Vagina (tissue), 2 donors: Measurements from ENCODE around the gene SPAG16. TPM values are rescaled to one million over a fixed set of nuclear protein-coding genes. Genes with fewer than 3 reads are reported as not detected.

Experiments used
- DNase-seq, 2 donors: peaks; one replicate each; pipeline ENCODE4 v3.0.0-alpha.2; 2017; ENCODE audit errors: extremely low spot score in 2 of 2
- H3K27ac ChIP-seq: fragments of 200-600 bp; sonication (generic); one replicate; pipeline ENCODE4 v1.5.1; 2019
- H3K27me3 ChIP-seq: fragments of 200-600 bp; sonication (generic); one replicate; pipeline ENCODE4 v1.5.1; 2019
- H3K36me3 ChIP-seq, 2 donors: fragments of 200-600 bp; sonication (generic); one replicate each; pipeline ENCODE4 v1.5.1; 2017 to 2019
- H3K4me1 ChIP-seq: fragments of 200-600 bp; sonication (generic); one replicate; pipeline ENCODE4 v1.5.1; 2019
- H3K4me3 ChIP-seq, 2 donors: fragments of 200-600 bp; sonication (generic); 1 replicate in 1 of 2; 2 replicates in 1 of 2; pipeline ENCODE4 v1.5.1; 2016 to 2019
- H3K9me3 ChIP-seq: fragments of 200-600 bp; sonication (generic); one replicate; pipeline ENCODE4 v1.5.1; 2019
- CTCF ChIP-seq, 3 experiments: fragments of 450-650 bp in 2 of 3; fragments of 200-600 bp in 1 of 3; sonication (generic) in 1 of 3; IDR thresholded peaks; one replicate each; pipeline ENCODE4 v1.5.1; 2017 to 2019; ENCODE audit warnings: antibody characterized with exemption in 3 of 3, mild to moderate bottlenecking in 2 of 3, moderate library complexity in 2 of 3
- POLR2A ChIP-seq, 2 donors: fragments of 450-650 bp; IDR thresholded peaks; one replicate each; pipeline ENCODE4 v1.6.1; 2017; ENCODE audit warnings: antibody characterized with exemption in 2 of 2, mild to moderate bottlenecking in 2 of 2, moderate library complexity in 2 of 2
- POLR2AphosphoS5 ChIP-seq, 2 donors: sonication (generic); formaldehyde crosslinking; IDR thresholded peaks; one replicate each; pipeline ENCODE4 v1.9.0; 2017; ENCODE audit warnings: antibody characterized with exemption in 2 of 2, mild to moderate bottlenecking in 2 of 2, low read depth in 1 of 2; ENCODE audit not compliant: insufficient read depth in 1 of 2
- intact Hi-C: fragments of 100-400 bp; cut with DNase I; formaldehyde crosslinking; loops from one replicate; pipeline ENCODE4 v1.15.1; 2023
- total RNA-seq: library from RNA; depleted of rRNA; stranded (reverse); fragments of >200 nt; gene quantifications from one replicate; pipeline ENCODE4 v1.2.3, GENCODE V29; 2016

Gene SPAG16
- total RNA-seq, 1 donor from 2014 or later = 30.2 TPM

- TF ChIP-seq POLR2AphosphoS5 (IDR thresholded peaks at IDR 0.05; ENCODE audit: insufficient read depth in 1 of 2, low read depth in 1 of 2) = no peak
- TF ChIP-seq CTCF (IDR thresholded peaks at IDR 0.05) = no peak
- no peak for TF ChIP-seq POLR2A (IDR thresholded peaks at IDR 0.05)
- no peaks in the 10 kb centered on the region for H3K36me3 ChIP-seq
- DNase-seq = no peak
- no peak overlapping the region for H3K4me3 ChIP-seq
- H3K27me3 ChIP-seq = no peaks in the 10 kb centered on the region
- H3K27ac ChIP-seq = no peak overlapping the region
- H3K9me3 ChIP-seq = no peaks in the 10 kb centered on the region
- intact Hi-C loops = no loop called here
- no peaks in the 10 kb centered on the region for H3K4me1 ChIP-seq
Observed at GRCh38 chr2:214242797-214243196, 958.5 kb downstream of the SPAG16 start.

- Histone ChIP-seq H3K9me3 (no peaks in the 10 kb centered on the region), H3K36me3 (no peaks in the 10 kb centered on the region), H3K27me3 (no peaks in the 10 kb centered on the region), H3K4me3 (no peak overlapping the region), H3K4me1 (no peaks in the 10 kb centered on the region), H3K27ac (no peak overlapping the region)
- DNase-seq = no peak
- no peak for TF ChIP-seq POLR2AphosphoS5 (IDR thresholded peaks at IDR 0.05; ENCODE audit: insufficient read depth in 1 of 2, low read depth in 1 of 2)
- no peak for TF ChIP-seq CTCF (IDR thresholded peaks at IDR 0.05)
- no peak for TF ChIP-seq POLR2A (IDR thresholded peaks at IDR 0.05)
- intact Hi-C loops = no loop called here
Observed at GRCh38 chr2:214244847-214245246, 960.6 kb downstream of the SPAG16 start.

- no peaks in the 10 kb centered on the region for H3K27me3 ChIP-seq
- no peaks in the 10 kb centered on the region for H3K4me1 ChIP-seq
- TF ChIP-seq POLR2AphosphoS5 (IDR thresholded peaks at IDR 0.05; ENCODE audit: insufficient read depth in 1 of 2, low read depth in 1 of 2) = no peak
- no peak for TF ChIP-seq CTCF (IDR thresholded peaks at IDR 0.05)
- TF ChIP-seq POLR2A (IDR thresholded peaks at IDR 0.05) = no peak
- intact Hi-C loops = no loop called here
- no peaks in the 10 kb centered on the region for H3K9me3 ChIP-seq
- H3K27ac ChIP-seq = no peak overlapping the region
- H3K36me3 ChIP-seq = no peaks in the 10 kb centered on the region
- no peak for DNase-seq
- H3K4me3 ChIP-seq = no peak overlapping the region
Observed at GRCh38 chr2:214246417-214246816, 962.2 kb downstream of the SPAG16 start.

GRCh38 chr2:214247531-214247930, 963.3 kb downstream of the SPAG16 start:
- Histone ChIP-seq H3K4me1 (no peaks in the 10 kb centered on the region), H3K36me3 (no peaks in the 10 kb centered on the region), H3K27ac (no peak overlapping the region), H3K9me3 (no peaks in the 10 kb centered on the region), H3K4me3 (no peak overlapping the region), H3K27me3 (no peaks in the 10 kb centered on the region)
- intact Hi-C loops = no loop called here
- TF ChIP-seq POLR2A (IDR thresholded peaks at IDR 0.05) (no peak), POLR2AphosphoS5 (IDR thresholded peaks at IDR 0.05; ENCODE audit: insufficient read depth in 1 of 2, low read depth in 1 of 2) (no peak), CTCF (IDR thresholded peaks at IDR 0.05) (no peak)
- DNase-seq = no peak

- intact Hi-C loops = no loop called here
- no peak for TF ChIP-seq POLR2A (IDR thresholded peaks at IDR 0.05)
- TF ChIP-seq CTCF (IDR thresholded peaks at IDR 0.05) = no peak
- no peak for TF ChIP-seq POLR2AphosphoS5 (IDR thresholded peaks at IDR 0.05; ENCODE audit: insufficient read depth in 1 of 2, low read depth in 1 of 2)
- no peak for DNase-seq
Observed at GRCh38 chr2:214255046-214255445, 970.8 kb downstream of the SPAG16 start.

More at GRCh38 chr2:214255046-214255445, 970.8 kb downstream of the SPAG16 start:
- H3K4me1 ChIP-seq = no peaks in the 10 kb centered on the region
- H3K9me3 ChIP-seq = no peaks in the 10 kb centered on the region
- H3K4me3 ChIP-seq = no peak overlapping the region
- no peaks in the 10 kb centered on the region for H3K27me3 ChIP-seq
- H3K27ac ChIP-seq = no peak overlapping the region
- no peaks in the 10 kb centered on the region for H3K36me3 ChIP-seq
